Caco-2 (cell line): ENCODE results near the gene DPY19L3. TPM values are rescaled to one million over a fixed set of nuclear protein-coding genes. Genes with fewer than 3 reads are reported as not detected.

Source experiments
- BruUV-seq: library from RNA; stranded (reverse); fragments of 400-500 nt; replicated peaks from 2 replicates; lab custom pipeline; 2021; lab: Mats Ljungman, UMichigan
- CTCF ChIA-PET: fragments of 300-600 bp; sonication (Branson Sonifier 250); formaldehyde crosslinking; loops from one replicate; lab custom pipeline; 2022; ENCODE audit warnings: antibody characterized with exemption; lab: Charles Lee
- POLR2A ChIA-PET: fragments of 300-600 bp; sonication (Branson Sonifier 250); formaldehyde crosslinking; loops from one replicate; lab custom pipeline; 2022; ENCODE audit warnings: antibody characterized with exemption; lab: Charles Lee
- DNase-seq, 2 experiments: peaks; one replicate each; pipeline versions ENCODE4 v3.0.0 to v3.0.0-alpha.2; 2020 to 2022
- H3K27me3 ChIP-seq: replicated peaks from 2 replicates; pipeline ENCODE4 v1.6.0; 2011; ENCODE audit warnings: low read length; ENCODE audit not compliant: control insufficient read depth, insufficient read depth
- H3K36me3 ChIP-seq: 2 replicates; pipeline ENCODE4 v1.5.1; 2011; ENCODE audit warnings: low read length; ENCODE audit not compliant: control insufficient read depth, insufficient read depth
- H3K4me1 ChIP-seq: fragments of 250-450 bp; sonication (Bioruptor Pico); 2 replicates; pipeline ENCODE4 v1.5.1; 2020; ENCODE audit warnings: mild to moderate bottlenecking
- H3K4me3 ChIP-seq: 2 replicates; pipeline ENCODE4 v1.5.1; 2011; ENCODE audit warnings: low read depth, mild to moderate bottlenecking, control low read depth, low read length
- H3K9me3 ChIP-seq: fragments of 250-450 bp; sonication (Bioruptor Pico); 2 replicates; pipeline ENCODE4 v1.5.1; 2020; ENCODE audit warnings: mild to moderate bottlenecking, moderate library complexity
- H3K27ac Mint-ChIP-seq: one replicate; pipeline ENCODE4 v1.8.0; 2022; ENCODE audit warnings: mixed read lengths; ENCODE audit not compliant: unreplicated experiment
- H3K27me3 Mint-ChIP-seq: one replicate; pipeline ENCODE4 v1.8.0; 2022; ENCODE audit warnings: mixed read lengths; ENCODE audit not compliant: insufficient read depth, unreplicated experiment
- H3K36me3 Mint-ChIP-seq: one replicate; pipeline ENCODE4 v1.8.0; 2022; ENCODE audit warnings: mild to moderate bottlenecking, mixed read lengths; ENCODE audit not compliant: insufficient read depth, unreplicated experiment
- H3K4me1 Mint-ChIP-seq: one replicate; pipeline ENCODE4 v1.8.0; 2022; ENCODE audit warnings: low read depth, mixed read lengths; ENCODE audit not compliant: unreplicated experiment
- H3K4me3 Mint-ChIP-seq: one replicate; pipeline ENCODE4 v1.8.0; 2022; ENCODE audit warnings: mild to moderate bottlenecking, moderate library complexity, mixed read lengths; ENCODE audit not compliant: unreplicated experiment
- H3K9me3 Mint-ChIP-seq: one replicate; pipeline ENCODE4 v1.8.0; 2022; ENCODE audit warnings: mixed read lengths; ENCODE audit not compliant: unreplicated experiment
- intact Hi-C: fragments of 100-400 bp; cut with micrococcal nuclease; formaldehyde crosslinking; loops from one replicate; pipeline ENCODE4 v1.10.0; 2022; ENCODE audit not compliant: unreplicated experiment
- total RNA-seq: library from RNA; stranded (reverse); gene quantifications from 2 replicates; pipeline ENCODE4 v1.2.3, GENCODE V29; 2022
- TF ChIP-seq, protein P1 (sequence below), 2 experiments: fragments of 200-600 bp in 1 of 2; IDR thresholded peaks; 1 replicate in 1 of 2; 2 replicates in 1 of 2; pipeline versions ENCODE4 v1.5.1 to v1.8.0; 2011 to 2022; ENCODE audit warnings: antibody characterized with exemption in 1 of 2, control low read depth in 1 of 2, inconsistent platforms in 1 of 2, low read depth in 1 of 2, low read length in 1 of 2, mild to moderate bottlenecking in 1 of 2, moderate library complexity in 1 of 2; ENCODE audit not compliant: insufficient read depth in 1 of 2, severe bottlenecking in 1 of 2, unreplicated experiment in 1 of 2

Gene DPY19L3
- total RNA-seq, 1 experiment from 2014 or later, result 40.7 TPM

DNA sequence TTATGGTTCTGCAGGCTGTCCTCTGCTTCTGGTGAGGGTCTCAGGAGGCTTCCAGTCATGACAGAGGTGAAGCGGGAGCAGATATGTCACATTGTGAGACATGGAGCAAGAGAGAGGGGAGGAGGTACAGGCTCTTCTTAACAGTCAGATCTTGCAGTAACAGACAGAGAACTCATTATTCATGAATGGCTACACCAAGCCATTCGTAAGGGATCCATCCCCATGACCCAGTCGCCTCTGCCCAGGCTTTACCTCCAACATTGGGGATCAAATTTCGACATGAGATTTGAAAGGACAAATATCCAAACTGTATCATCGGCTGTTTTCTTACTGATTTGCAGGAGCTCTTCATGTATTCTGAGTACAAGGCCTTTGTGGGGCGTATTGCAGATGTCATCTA is 38.5 kb upstream of the DPY19L3 start:
- H3K27ac Mint-ChIP-seq, result no peak overlapping the region
- H3K4me3 ChIP-seq, result no peak overlapping the region
- H3K9me3 ChIP-seq, result no peaks in the 10 kb centered on the region
- TF ChIP-seq, protein P1, sequence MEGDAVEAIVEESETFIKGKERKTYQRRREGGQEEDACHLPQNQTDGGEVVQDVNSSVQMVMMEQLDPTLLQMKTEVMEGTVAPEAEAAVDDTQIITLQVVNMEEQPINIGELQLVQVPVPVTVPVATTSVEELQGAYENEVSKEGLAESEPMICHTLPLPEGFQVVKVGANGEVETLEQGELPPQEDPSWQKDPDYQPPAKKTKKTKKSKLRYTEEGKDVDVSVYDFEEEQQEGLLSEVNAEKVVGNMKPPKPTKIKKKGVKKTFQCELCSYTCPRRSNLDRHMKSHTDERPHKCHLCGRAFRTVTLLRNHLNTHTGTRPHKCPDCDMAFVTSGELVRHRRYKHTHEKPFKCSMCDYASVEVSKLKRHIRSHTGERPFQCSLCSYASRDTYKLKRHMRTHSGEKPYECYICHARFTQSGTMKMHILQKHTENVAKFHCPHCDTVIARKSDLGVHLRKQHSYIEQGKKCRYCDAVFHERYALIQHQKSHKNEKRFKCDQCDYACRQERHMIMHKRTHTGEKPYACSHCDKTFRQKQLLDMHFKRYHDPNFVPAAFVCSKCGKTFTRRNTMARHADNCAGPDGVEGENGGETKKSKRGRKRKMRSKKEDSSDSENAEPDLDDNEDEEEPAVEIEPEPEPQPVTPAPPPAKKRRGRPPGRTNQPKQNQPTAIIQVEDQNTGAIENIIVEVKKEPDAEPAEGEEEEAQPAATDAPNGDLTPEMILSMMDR (IDR thresholded peaks at IDR 0.05; ENCODE audit: insufficient read depth in 1 of 2, low read depth in 1 of 2, low read length in 1 of 2, severe bottlenecking in 1 of 2, unreplicated experiment in 1 of 2), result no peak
- no peaks in the 10 kb centered on the region for H3K9me3 Mint-ChIP-seq
- POLR2A ChIA-PET, result interaction anchor here (1.0 kb wide), 1 partner anchor 22 kb away, joined by 5 read pairs; the partner anchor contains the start of gene ZNF507
- H3K36me3 ChIP-seq, result no peaks in the 10 kb centered on the region; the same call in 1 of the 2 replicates
- H3K4me1 Mint-ChIP-seq, result peaks cover 35% of the 10 kb centered on the region
- H3K4me1 ChIP-seq, result peaks cover 25% of the 10 kb centered on the region
- no peaks in the 10 kb centered on the region for H3K27me3 Mint-ChIP-seq
- CTCF ChIA-PET, result no interaction called here
- no TSS peak for BruUV-seq
- H3K4me3 Mint-ChIP-seq, result no peak overlapping the region
- intact Hi-C loops, result no loop called here
- DNase-seq, result no peak
- no peaks in the 10 kb centered on the region for H3K27me3 ChIP-seq
- peaks cover 71% of the 10 kb centered on the region for H3K36me3 Mint-ChIP-seq

DNA sequence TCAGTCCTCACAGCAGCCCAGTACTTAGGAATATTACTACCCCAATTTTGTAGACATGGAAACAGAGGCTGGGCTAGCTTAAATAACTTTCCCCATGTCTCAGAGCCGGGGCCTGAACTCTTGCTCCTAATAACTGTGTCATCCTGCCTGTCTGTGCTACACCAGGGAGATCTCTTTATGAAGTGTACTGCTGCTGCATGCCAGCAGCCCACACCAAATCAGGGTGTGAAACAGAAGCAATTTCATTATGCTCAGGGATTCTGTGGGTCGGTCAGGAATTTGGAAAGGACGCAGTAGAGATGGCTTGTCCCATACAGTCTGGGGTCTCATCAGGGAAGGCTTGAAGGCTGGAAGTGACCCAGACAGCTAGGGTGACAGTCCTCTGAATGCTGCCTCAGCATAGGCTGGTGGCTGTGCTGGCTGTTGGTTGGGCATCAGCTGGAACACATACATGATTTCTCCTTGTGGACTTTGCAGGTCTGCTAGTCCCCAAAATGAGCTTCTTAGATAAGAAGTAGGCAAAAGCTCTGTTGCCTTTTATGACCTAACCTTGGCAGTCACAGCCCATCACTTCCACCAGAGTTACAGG is 37.5 kb upstream of the DPY19L3 start:
- no TSS peak for BruUV-seq
- peaks cover 78% of the 10 kb centered on the region for H3K36me3 Mint-ChIP-seq
- POLR2A ChIA-PET, result interaction anchor here (1.0 kb wide), 1 partner anchor 37 kb away, joined by 3 read pairs; the partner anchor contains the start of gene DPY19L3

DNA sequence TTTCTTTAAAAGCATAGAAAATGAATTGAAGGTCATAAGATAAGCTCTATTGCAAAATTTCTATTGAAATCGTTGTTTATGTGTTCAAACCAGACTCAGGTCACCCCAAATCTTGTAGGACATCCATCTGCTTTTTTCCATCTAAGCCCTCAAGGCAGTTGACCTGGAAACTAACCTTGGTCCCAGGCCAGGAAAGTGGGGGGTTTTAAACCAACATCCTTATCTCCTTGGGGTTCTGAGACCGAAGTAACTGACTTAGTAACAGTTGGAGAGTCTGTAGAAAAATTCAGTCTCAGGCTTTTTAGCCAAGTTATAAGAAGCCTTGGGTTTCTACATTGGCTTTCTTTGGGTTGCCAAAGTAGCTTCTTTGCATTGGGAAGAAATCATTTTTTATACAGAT is 36.8 kb upstream of the DPY19L3 start:
- H3K36me3 ChIP-seq, result no peaks in the 10 kb centered on the region; the same call in 1 of the 2 replicates
- peaks cover 23% of the 10 kb centered on the region for H3K4me1 ChIP-seq
- no peaks in the 10 kb centered on the region for H3K27me3 ChIP-seq
- TF ChIP-seq, protein P1 (IDR thresholded peaks at IDR 0.05; ENCODE audit: insufficient read depth in 1 of 2, low read depth in 1 of 2, low read length in 1 of 2, severe bottlenecking in 1 of 2, unreplicated experiment in 1 of 2), result no peak
- BruUV-seq, result no TSS peak
- no peaks in the 10 kb centered on the region for H3K9me3 Mint-ChIP-seq
- H3K4me3 ChIP-seq, result no peak overlapping the region
- no peaks in the 10 kb centered on the region for H3K27me3 Mint-ChIP-seq
- POLR2A ChIA-PET, result interaction anchor here (1.0 kb wide), 1 partner anchor 37 kb away, joined by 3 read pairs; the partner anchor contains the start of gene DPY19L3
- H3K4me3 Mint-ChIP-seq, result no peak overlapping the region
- DNase-seq, result no peak
- H3K36me3 Mint-ChIP-seq, result peaks cover 78% of the 10 kb centered on the region
- peaks cover 37% of the 10 kb centered on the region for H3K4me1 Mint-ChIP-seq
- peaks cover 6% of the 10 kb centered on the region; the same call in 1 of the 2 replicates for H3K9me3 ChIP-seq
- H3K27ac Mint-ChIP-seq, result no peak overlapping the region
- CTCF ChIA-PET, result no interaction called here
- intact Hi-C loops, result no loop called here

More for the DNA sequence above, 37.5 kb upstream of the DPY19L3 start:
- Histone ChIP-seq H3K4me3 (no peak overlapping the region), H3K9me3 (peaks cover 6% of the 10 kb centered on the region; the same call in 1 of the 2 replicates), H3K4me1 (peaks cover 25% of the 10 kb centered on the region), H3K27me3 (no peaks in the 10 kb centered on the region), H3K36me3 (no peaks in the 10 kb centered on the region; the same call in 1 of the 2 replicates)
- intact Hi-C loops, result no loop called here
- H3K4me3 Mint-ChIP-seq, result no peak overlapping the region
- no peak for DNase-seq
- peaks cover 37% of the 10 kb centered on the region for H3K4me1 Mint-ChIP-seq
- TF ChIP-seq, protein P1 (IDR thresholded peaks at IDR 0.05; ENCODE audit: insufficient read depth in 1 of 2, low read depth in 1 of 2, low read length in 1 of 2, severe bottlenecking in 1 of 2, unreplicated experiment in 1 of 2), result no peak
- no peaks in the 10 kb centered on the region for H3K9me3 Mint-ChIP-seq
- no peaks in the 10 kb centered on the region for H3K27me3 Mint-ChIP-seq
- CTCF ChIA-PET, result no interaction called here
- no peak overlapping the region for H3K27ac Mint-ChIP-seq
